Measurements from ENCODE around the gene LARP6. TPM values are rescaled to one million over a fixed set of nuclear protein-coding genes. Genes with fewer than 3 reads are reported as not detected.

The LARP6 gene
- total RNA-seq, 1 experiment from 2014 or later, result 31.2 TPM

DNA sequence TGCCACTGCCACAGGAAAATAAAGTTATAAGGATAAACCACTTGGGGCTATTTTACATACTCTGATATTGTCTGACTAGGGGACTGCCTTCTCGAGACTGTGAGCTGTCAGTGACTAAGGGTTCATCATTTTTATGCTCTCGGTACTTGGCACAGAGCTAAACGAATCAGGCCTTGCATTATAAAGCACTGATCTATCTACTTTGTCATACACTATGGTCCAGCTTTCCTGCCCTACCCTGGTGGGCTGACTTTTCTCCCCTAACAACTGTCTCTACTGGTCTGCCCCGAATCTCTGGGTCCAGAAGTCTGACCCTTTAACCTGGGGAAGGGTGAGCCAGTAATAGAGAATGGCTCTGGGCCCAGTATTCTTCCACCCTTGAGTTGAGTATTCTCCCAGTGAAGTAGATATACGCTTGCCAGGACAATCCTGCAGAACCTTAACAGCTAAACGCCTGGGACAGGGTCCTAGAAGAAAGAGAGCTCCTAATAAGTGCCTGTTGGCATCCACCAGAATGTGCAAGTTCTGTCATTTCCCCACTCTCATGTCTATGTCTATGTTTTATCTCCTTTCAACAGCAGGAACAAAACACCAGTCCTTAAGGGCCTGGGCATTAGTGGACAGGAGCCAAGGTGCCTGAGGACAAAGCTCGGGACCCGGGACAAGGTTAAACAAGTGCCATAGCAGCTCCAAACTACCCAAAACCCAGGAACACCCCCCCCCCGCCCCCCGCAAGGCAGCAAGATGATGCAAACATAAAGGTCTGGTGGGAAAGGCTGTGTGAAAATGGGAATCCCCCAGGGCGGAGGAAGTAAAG is 1.2 kb downstream of the LARP6 start:
- CTCF ChIA-PET, result interaction anchor here (1.0 kb wide), 1 partner anchor 9 kb away, joined by 3 read pairs; no protein-coding TSS in a partner anchor
- Histone ChIP-seq H3K27ac (no peak overlapping the region), H3K4me2 (peak overlapping the region; percentile 80), H3K4me1 (replicated peaks; ENCODE audit: insufficient read depth) (peaks cover 36% of the 10 kb centered on the region), H3F3A (ENCODE audit: insufficient read depth, low read depth) (peaks cover 36% of the 10 kb centered on the region), H3K9me3 (ENCODE audit: insufficient read depth, low read depth) (no peaks in the 10 kb centered on the region), H3K36me3 (ENCODE audit: low read depth) (no peaks in the 10 kb centered on the region), H3K79me2 (ENCODE audit: low read depth) (peaks cover 7% of the 10 kb centered on the region), H4K20me1 (ENCODE audit: insufficient read depth) (no peaks in the 10 kb centered on the region), H3K9me2 (ENCODE audit: insufficient read depth) (no peaks in the 10 kb centered on the region), H3K27me3 (ENCODE audit: insufficient read depth, low read depth) (no peaks in the 10 kb centered on the region), H3K4me3 (peak overlapping the region; percentile 68), H2AFZ (no peak overlapping the region)
- POLR2A ChIA-PET (ENCODE audit: unreplicated experiment), result interaction anchor here (0.5 to 0.6 kb wide), 2 partner anchors 11 to 18 kb away, joined by 4 to 5 read pairs; no protein-coding TSS in a partner anchor
- no peak for DNase-seq
- BruUV-seq (replicated peaks), result TSS peak; percentile 66
- TF ChIP-seq, protein P1, sequence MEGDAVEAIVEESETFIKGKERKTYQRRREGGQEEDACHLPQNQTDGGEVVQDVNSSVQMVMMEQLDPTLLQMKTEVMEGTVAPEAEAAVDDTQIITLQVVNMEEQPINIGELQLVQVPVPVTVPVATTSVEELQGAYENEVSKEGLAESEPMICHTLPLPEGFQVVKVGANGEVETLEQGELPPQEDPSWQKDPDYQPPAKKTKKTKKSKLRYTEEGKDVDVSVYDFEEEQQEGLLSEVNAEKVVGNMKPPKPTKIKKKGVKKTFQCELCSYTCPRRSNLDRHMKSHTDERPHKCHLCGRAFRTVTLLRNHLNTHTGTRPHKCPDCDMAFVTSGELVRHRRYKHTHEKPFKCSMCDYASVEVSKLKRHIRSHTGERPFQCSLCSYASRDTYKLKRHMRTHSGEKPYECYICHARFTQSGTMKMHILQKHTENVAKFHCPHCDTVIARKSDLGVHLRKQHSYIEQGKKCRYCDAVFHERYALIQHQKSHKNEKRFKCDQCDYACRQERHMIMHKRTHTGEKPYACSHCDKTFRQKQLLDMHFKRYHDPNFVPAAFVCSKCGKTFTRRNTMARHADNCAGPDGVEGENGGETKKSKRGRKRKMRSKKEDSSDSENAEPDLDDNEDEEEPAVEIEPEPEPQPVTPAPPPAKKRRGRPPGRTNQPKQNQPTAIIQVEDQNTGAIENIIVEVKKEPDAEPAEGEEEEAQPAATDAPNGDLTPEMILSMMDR (conservative IDR thresholded peaks at IDR 0.05), result no peak
- no peak for TF ChIP-seq EZH2 (IDR thresholded peaks at IDR 0.05; ENCODE audit: low read depth)
- intact Hi-C loops (cut with micrococcal nuclease; ENCODE audit: unreplicated experiment), result no loop called here

DNA sequence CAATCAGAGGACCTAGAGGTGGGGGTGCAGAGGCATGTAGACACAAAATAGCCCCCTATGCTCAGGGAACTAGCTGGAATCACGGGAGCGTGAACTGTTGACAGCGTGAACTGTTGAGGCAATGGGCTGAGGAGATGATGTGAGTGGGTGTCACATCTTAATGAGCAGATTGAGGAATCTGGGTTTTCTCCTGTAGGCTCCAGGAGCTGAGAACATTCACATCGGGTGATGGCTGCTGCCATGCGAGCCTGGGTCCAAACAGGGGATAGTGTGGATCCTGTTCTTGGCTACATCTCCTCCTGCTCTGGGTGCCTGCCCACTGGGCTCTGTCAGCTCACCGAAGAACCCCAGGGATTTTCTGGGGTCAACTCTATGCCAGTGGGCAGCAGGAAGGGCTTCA is 2.1 kb downstream of the LARP6 start:
- H3K4me2 ChIP-seq, result peak overlapping the region; percentile 80; the same call in 1 of the 2 replicates
- no peak for DNase-seq
- H3K4me3 ChIP-seq, result no peak overlapping the region
- H3K4me1 ChIP-seq (replicated peaks; ENCODE audit: insufficient read depth), result peaks cover 28% of the 10 kb centered on the region
- intact Hi-C loops (cut with micrococcal nuclease; ENCODE audit: unreplicated experiment), result no loop called here
- TF ChIP-seq, protein P1 (conservative IDR thresholded peaks at IDR 0.05), result no peak
- no peak for TF ChIP-seq EZH2 (IDR thresholded peaks at IDR 0.05; ENCODE audit: low read depth)
- H3K79me2 ChIP-seq (ENCODE audit: low read depth), result peaks cover 7% of the 10 kb centered on the region
- peaks cover 28% of the 10 kb centered on the region; the same call in 1 of the 2 replicates for H3F3A ChIP-seq (ENCODE audit: insufficient read depth, low read depth)
- no peaks in the 10 kb centered on the region for H3K36me3 ChIP-seq (ENCODE audit: low read depth)
- no TSS peak for BruUV-seq (replicated peaks)
- ChIA-PET POLR2A (ENCODE audit: unreplicated experiment) (interaction anchor here (0.6 kb wide), 1 partner anchor 12 kb away, joined by 5 read pairs; no protein-coding TSS in a partner anchor), CTCF (interaction anchor here (1.0 kb wide), 1 partner anchor 10 kb away, joined by 3 read pairs; no protein-coding TSS in a partner anchor)
- H3K27ac ChIP-seq, result no peak overlapping the region
- H3K27me3 ChIP-seq (ENCODE audit: insufficient read depth, low read depth), result no peaks in the 10 kb centered on the region
- no peak overlapping the region for H2AFZ ChIP-seq
- H3K9me2 ChIP-seq (ENCODE audit: insufficient read depth), result no peaks in the 10 kb centered on the region
- no peaks in the 10 kb centered on the region for H4K20me1 ChIP-seq (ENCODE audit: insufficient read depth)
- H3K9me3 ChIP-seq (ENCODE audit: insufficient read depth, low read depth), result no peaks in the 10 kb centered on the region

DNA sequence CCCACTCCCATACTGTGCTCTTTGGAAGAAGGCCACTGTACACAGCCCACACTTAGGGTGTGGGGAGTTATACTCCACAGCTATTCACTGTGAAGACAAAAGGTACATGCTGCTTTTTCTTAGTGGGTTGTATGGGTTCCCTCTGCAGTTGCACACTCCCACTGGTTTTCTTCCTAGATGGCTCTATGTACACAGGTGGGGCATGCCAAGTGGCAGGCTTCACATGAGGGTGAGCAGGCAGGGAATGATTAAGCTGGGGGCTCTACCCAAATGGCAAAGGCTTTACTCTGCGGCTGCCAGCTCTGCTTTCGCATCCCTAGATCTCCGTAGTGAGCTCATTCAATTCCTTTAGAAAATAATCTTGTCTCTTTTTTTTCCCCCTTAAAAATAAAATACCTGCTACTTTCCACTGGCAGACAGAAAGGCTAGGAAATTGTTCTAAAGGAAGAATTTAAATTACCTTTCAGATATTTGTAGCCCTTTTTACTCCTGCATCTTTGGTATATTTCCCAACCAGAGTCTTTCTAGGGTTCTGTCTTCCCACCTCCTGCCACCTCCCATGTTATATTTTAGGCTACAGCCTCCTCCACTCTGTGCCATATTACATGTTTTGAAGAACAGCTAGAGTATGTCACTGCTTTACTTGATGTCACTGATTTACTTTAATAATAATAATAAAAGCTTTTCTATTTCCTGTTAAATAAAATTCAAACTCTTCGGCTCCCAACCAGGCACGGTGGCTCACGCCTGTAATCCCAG is 8.2 kb downstream of the LARP6 start:
- no peaks in the 10 kb centered on the region for H3K27me3 ChIP-seq (ENCODE audit: insufficient read depth, low read depth)

More for the DNA sequence above, 8.2 kb downstream of the LARP6 start:
- no peaks in the 10 kb centered on the region for H3K9me2 ChIP-seq (ENCODE audit: insufficient read depth)
- BruUV-seq (replicated peaks), result no TSS peak
- no peaks in the 10 kb centered on the region for H3K4me1 ChIP-seq (replicated peaks; ENCODE audit: insufficient read depth)
- no peaks in the 10 kb centered on the region for H4K20me1 ChIP-seq (ENCODE audit: insufficient read depth)
- H3K27ac ChIP-seq, result no peak overlapping the region
- DNase-seq, result no peak
- H3K9me3 ChIP-seq (ENCODE audit: insufficient read depth, low read depth), result no peaks in the 10 kb centered on the region
- TF ChIP-seq, protein P1 (conservative IDR thresholded peaks at IDR 0.05), result no peak
- no peak for TF ChIP-seq EZH2 (IDR thresholded peaks at IDR 0.05; ENCODE audit: low read depth)
- H3K79me2 ChIP-seq (ENCODE audit: low read depth), result no peaks in the 10 kb centered on the region
- CTCF ChIA-PET, result no interaction called here
- H2AFZ ChIP-seq, result no peak overlapping the region
- no peak overlapping the region for H3K4me3 ChIP-seq
- POLR2A ChIA-PET (ENCODE audit: unreplicated experiment), result interaction anchor here (0.6 kb wide), 1 partner anchor 163 kb away, joined by 4 read pairs; no protein-coding TSS in a partner anchor
- intact Hi-C loops (cut with micrococcal nuclease; ENCODE audit: unreplicated experiment), result no loop called here
- H3F3A ChIP-seq (ENCODE audit: insufficient read depth, low read depth), result no peaks in the 10 kb centered on the region
- no peaks in the 10 kb centered on the region for H3K36me3 ChIP-seq (ENCODE audit: low read depth)
- H3K4me2 ChIP-seq, result no peak overlapping the region

All from PC-9 (cell line).